ENCODE results near the gene BIN1. TPM values are rescaled to one million over a fixed set of nuclear protein-coding genes. Genes with fewer than 3 reads are reported as not detected.

BIN1 gene
- total and polyA plus RNA-seq, 7 donors: 615 to 1,667 (median 1,331) TPM

- WGBS, 3 donors: 20 to 39% (median 23%) methylated on average over 3 of the region's 3 CpGs
- peak; percentile 69 to 84 (median 74) for ATAC-seq
- peaks cover 0 to 20% of the 10 kb centered on the region in 2 donors for H3K36me3 ChIP-seq (ENCODE audit: insufficient read depth in 1 of 2, low read depth in 1 of 2)
Measured at GRCh38 chr2:127074358-127074757, 32.6 kb downstream of the BIN1 start.

GRCh38 chr2:127072970-127073369 lies 34.0 kb downstream of the BIN1 start:
- H3K36me3 ChIP-seq (ENCODE audit: insufficient read depth in 1 of 2, low read depth in 1 of 2): peaks cover 0 to 20% of the 10 kb centered on the region in 2 donors
- no peaks in the 10 kb centered on the region for H3K9me3 ChIP-seq
- TF ChIP-seq CTCF (IDR thresholded peaks at IDR 0.05): no peak
- H3K27ac ChIP-seq: peak overlapping the region; percentile 98
- DNase-seq (peak in 1 of 2 donors; percentile 81), ATAC-seq (peak in 3 of 4 donors; percentile 5 to 16 (median 11))
- H3K4me3 ChIP-seq: no peak overlapping the region
- H3K27me3 ChIP-seq (ENCODE audit: insufficient read depth in 3 of 3, low read length in 2 of 3): no peaks in the 10 kb centered on the region
- 18 to 43% (median 21%) methylated on average over 15 of the region's 15 CpGs for WGBS, 3 donors
- intact Hi-C loops (cut with DNase I): no loop called here
- peaks cover 92% of the 10 kb centered on the region for H3K4me1 ChIP-seq

More at GRCh38 chr2:127074358-127074757, 32.6 kb downstream of the BIN1 start:
- H3K4me1 ChIP-seq: peaks cover 92% of the 10 kb centered on the region
- peak overlapping the region; percentile 98 for H3K27ac ChIP-seq
- H3K4me3 ChIP-seq: peak overlapping the region; percentile 30
- intact Hi-C loops (cut with DNase I): no loop called here
- no peaks in the 10 kb centered on the region for H3K27me3 ChIP-seq (ENCODE audit: insufficient read depth in 3 of 3, low read length in 2 of 3)
- TF ChIP-seq CTCF (IDR thresholded peaks at IDR 0.05): no peak
- no peaks in the 10 kb centered on the region for H3K9me3 ChIP-seq
- peak; percentile 72 to 89 for DNase-seq

- H3K27me3 ChIP-seq (ENCODE audit: insufficient read depth in 3 of 3, low read length in 2 of 3): no peaks in the 10 kb centered on the region
- peaks cover 0 to 20% of the 10 kb centered on the region in 2 donors for H3K36me3 ChIP-seq (ENCODE audit: insufficient read depth in 1 of 2, low read depth in 1 of 2)
- intact Hi-C loops (cut with DNase I): no loop called here
- no peak for TF ChIP-seq CTCF (IDR thresholded peaks at IDR 0.05)
- H3K9me3 ChIP-seq: no peaks in the 10 kb centered on the region
- 62 to 80% (median 71%) methylated on average over 9 of the region's 9 CpGs for WGBS, 3 donors
- no peak overlapping the region for H3K4me3 ChIP-seq
- peaks cover 92% of the 10 kb centered on the region for H3K4me1 ChIP-seq
- peak overlapping the region; percentile 98 for H3K27ac ChIP-seq
- DNase-seq (no peak), ATAC-seq (no peak)
Measured at GRCh38 chr2:127072396-127072795, 34.6 kb downstream of the BIN1 start.

GRCh38 chr2:127071901-127072328 lies 35.0 kb downstream of the BIN1 start:
- intact Hi-C loops (cut with DNase I): no loop called here
- no peak overlapping the region for H3K4me3 ChIP-seq
- DNase-seq: peak; percentile 41 to 71
- peaks cover 0 to 20% of the 10 kb centered on the region in 2 donors for H3K36me3 ChIP-seq (ENCODE audit: insufficient read depth in 1 of 2, low read depth in 1 of 2)
- ATAC-seq: no peak
- H3K27ac ChIP-seq: peak overlapping the region; percentile 98
- TF ChIP-seq CTCF (IDR thresholded peaks at IDR 0.05): no peak
- WGBS, 3 donors: 33 to 64% (median 46%) methylated on average over 8 to 9 of the region's 9 CpGs
- H3K27me3 ChIP-seq (ENCODE audit: insufficient read depth in 3 of 3, low read length in 2 of 3): no peaks in the 10 kb centered on the region
- H3K9me3 ChIP-seq: no peaks in the 10 kb centered on the region
- peaks cover 92% of the 10 kb centered on the region for H3K4me1 ChIP-seq

- no peak for DNase-seq
- TF ChIP-seq CTCF (IDR thresholded peaks at IDR 0.05): no peak
- WGBS, 3 donors: 89 to 95% (median 92%) methylated on average over 11 of the region's 11 CpGs
- Histone ChIP-seq H3K27me3 (ENCODE audit: insufficient read depth in 3 of 3, low read length in 2 of 3) (no peaks in the 10 kb centered on the region), H3K4me3 (no peak overlapping the region), H3K27ac (peak overlapping the region; percentile 98), H3K4me1 (peaks cover 96% of the 10 kb centered on the region), H3K36me3 (ENCODE audit: insufficient read depth in 1 of 2, low read depth in 1 of 2) (peaks cover 0 to 20% of the 10 kb centered on the region in 2 donors), H3K9me3 (no peaks in the 10 kb centered on the region)
- intact Hi-C loops (cut with DNase I): no loop called here
- no peak for ATAC-seq
Measured at GRCh38 chr2:127070221-127070620, 36.7 kb downstream of the BIN1 start.

All from psoas muscle (tissue), 8 donors.